GM06990 (cell line): Measurements from ENCODE around the gene DOCK1.

Experiments
- DNase-seq: peaks from one replicate; pipeline ENCODE4 v3.0.0-alpha.2; 2011; ENCODE audit not compliant: insufficient read length; ENCODE audit errors: extremely low read depth
- H3K27me3 ChIP-seq: replicated peaks from 2 replicates; pipeline ENCODE4 v1.6.0; 2011; ENCODE audit warnings: low read length; ENCODE audit not compliant: control insufficient read depth, insufficient read depth
- H3K36me3 ChIP-seq: 2 replicates; pipeline ENCODE4 v1.5.1; 2011; ENCODE audit warnings: low read length; ENCODE audit not compliant: control insufficient read depth, insufficient read depth
- H3K4me3 ChIP-seq: replicated peaks from 2 replicates; pipeline ENCODE4 v1.5.1; 2011; ENCODE audit warnings: low read depth, mild to moderate bottlenecking, control low read depth, low read length
- TF ChIP-seq, protein P1 (sequence below): IDR thresholded peaks from 2 replicates; pipeline ENCODE4 v1.5.1; 2011; ENCODE audit warnings: low read length, control low read depth, mild to moderate bottlenecking, inconsistent platforms; ENCODE audit not compliant: insufficient read depth, poor library complexity, severe bottlenecking

The DOCK1 gene

GRCh38 chr10:126953886-126954285 is 48.7 kb downstream of the DOCK1 start:
- DNase-seq = no peak
- H3K36me3 ChIP-seq = no peaks in the 10 kb centered on the region
- no peak overlapping the region for H3K4me3 ChIP-seq
- H3K27me3 ChIP-seq = no peaks in the 10 kb centered on the region
- TF ChIP-seq, protein P1, sequence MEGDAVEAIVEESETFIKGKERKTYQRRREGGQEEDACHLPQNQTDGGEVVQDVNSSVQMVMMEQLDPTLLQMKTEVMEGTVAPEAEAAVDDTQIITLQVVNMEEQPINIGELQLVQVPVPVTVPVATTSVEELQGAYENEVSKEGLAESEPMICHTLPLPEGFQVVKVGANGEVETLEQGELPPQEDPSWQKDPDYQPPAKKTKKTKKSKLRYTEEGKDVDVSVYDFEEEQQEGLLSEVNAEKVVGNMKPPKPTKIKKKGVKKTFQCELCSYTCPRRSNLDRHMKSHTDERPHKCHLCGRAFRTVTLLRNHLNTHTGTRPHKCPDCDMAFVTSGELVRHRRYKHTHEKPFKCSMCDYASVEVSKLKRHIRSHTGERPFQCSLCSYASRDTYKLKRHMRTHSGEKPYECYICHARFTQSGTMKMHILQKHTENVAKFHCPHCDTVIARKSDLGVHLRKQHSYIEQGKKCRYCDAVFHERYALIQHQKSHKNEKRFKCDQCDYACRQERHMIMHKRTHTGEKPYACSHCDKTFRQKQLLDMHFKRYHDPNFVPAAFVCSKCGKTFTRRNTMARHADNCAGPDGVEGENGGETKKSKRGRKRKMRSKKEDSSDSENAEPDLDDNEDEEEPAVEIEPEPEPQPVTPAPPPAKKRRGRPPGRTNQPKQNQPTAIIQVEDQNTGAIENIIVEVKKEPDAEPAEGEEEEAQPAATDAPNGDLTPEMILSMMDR = no peak

- no peak for DNase-seq
Observed at GRCh38 chr10:126955396-126955795, 50.2 kb downstream of the DOCK1 start.

GRCh38 chr10:126955934-126956711 is 50.9 kb downstream of the DOCK1 start:
- no peak for DNase-seq
- Histone ChIP-seq H3K36me3 (no peaks in the 10 kb centered on the region), H3K4me3 (no peak overlapping the region), H3K27me3 (no peaks in the 10 kb centered on the region)
- TF ChIP-seq, protein P1 = no peak

More at GRCh38 chr10:126955396-126955795, 50.2 kb downstream of the DOCK1 start:
- Histone ChIP-seq H3K36me3 (no peaks in the 10 kb centered on the region), H3K4me3 (no peak overlapping the region), H3K27me3 (no peaks in the 10 kb centered on the region)
- TF ChIP-seq, protein P1 = no peak

DNA sequence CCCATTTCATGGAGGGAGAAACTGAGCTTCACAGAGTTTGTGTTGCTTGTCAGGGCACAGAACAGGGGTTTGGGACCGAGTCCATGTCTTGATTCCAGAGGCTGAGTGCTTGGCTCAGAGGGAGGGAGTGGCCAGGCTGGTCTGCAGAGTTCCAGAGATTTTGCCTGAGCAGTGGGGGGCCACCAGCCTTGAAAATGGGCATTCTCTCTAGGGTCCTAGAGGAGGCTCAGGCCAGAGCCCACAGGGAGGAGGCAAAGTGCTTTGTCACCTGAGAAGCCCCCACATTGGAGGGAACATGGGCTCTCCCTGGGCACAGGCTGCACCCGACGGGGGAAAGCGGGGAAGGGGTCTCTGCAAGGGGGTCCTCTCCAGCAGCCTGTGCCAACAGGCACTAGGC is 51.5 kb downstream of the DOCK1 start:
- Histone ChIP-seq H3K36me3 (no peaks in the 10 kb centered on the region), H3K4me3 (no peak overlapping the region), H3K27me3 (no peaks in the 10 kb centered on the region)
- TF ChIP-seq, protein P1 = no peak
- DNase-seq = no peak

DNA sequence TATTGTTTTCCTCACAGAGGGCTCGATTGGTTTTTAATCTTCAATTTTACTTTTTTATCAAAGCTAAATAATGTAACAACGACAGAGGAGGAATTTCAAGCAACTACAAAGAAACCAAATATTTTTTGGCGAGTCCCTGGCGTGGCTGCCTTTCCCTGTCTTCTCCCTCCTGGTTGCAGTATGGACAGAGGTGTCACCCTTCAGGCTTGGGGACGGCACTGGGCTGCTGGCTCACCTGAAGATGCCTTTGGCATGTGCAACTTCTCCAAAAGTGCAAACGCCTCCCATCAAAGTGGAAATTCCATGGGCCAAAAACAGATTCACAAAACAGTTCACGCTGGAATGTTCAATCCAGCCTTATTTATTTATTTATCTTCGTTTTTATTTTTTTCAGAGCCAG is 51.9 kb downstream of the DOCK1 start:
- TF ChIP-seq, protein P1 = no peak
- Histone ChIP-seq H3K27me3 (no peaks in the 10 kb centered on the region), H3K36me3 (no peaks in the 10 kb centered on the region), H3K4me3 (no peak overlapping the region)
- DNase-seq = no peak
